Lower leg skin (tissue), 3 donors: ENCODE results near the gene GNB5.

Experiments used
- POLR2A ChIP-seq, 2 donors: fragments of 450-650 bp; IDR thresholded peaks; one replicate each; pipeline ENCODE4 v1.6.1; 2016 to 2017; ENCODE audit warnings: antibody characterized with exemption in 2 of 2, mild to moderate bottlenecking in 1 of 2, moderate library complexity in 1 of 2
- TF ChIP-seq, protein P1 (sequence below), 3 donors: fragments of 450-650 bp; IDR thresholded peaks; one replicate each; pipeline ENCODE4 v1.5.1; 2016; ENCODE audit warnings: antibody characterized with exemption in 3 of 3, mild to moderate bottlenecking in 3 of 3, moderate library complexity in 2 of 3

DNA sequence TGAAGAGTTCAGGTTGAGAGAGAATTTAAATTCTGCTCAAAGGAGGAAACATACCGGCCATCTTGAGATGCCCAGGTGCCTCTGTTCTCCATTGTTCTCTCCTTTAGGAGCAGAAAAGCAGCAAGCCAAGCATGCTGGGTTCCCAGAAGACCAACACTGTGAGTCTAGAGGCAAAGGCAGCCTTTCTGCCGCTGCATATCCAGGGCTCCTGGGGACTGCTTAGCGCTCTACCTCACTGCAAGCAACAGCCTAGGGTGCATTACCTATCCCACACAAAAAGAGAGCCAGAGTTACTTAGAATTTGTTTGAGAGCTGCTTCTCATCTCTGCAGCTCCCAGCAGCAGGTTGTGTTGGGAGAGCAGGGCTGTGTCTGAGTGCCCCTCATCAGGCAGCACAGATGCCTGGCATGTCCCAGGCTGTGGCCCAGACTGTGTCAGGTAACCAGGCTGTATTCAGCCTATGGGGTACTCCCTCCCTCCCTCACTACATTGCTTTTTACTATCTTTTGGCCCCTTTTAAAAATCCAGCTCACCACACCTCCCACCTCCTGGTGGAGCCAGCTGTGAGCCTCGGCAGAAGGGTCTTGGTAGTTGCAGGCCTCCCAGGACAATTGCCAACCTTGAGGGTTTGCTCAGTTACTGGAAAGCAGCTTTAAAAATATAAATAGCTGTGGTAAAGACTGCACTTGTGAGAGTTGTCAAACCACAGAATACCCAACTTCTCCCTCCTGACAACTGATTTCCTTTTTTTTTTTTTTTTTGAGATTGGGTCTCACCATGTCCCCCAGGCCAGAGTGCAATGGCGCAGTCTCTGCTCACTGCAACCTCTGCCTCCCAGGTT is 108.8 kb downstream of the GNB5 start:
- TF ChIP-seq POLR2A (IDR thresholded peaks at IDR 0.05) = no peak
- TF ChIP-seq, protein P1, sequence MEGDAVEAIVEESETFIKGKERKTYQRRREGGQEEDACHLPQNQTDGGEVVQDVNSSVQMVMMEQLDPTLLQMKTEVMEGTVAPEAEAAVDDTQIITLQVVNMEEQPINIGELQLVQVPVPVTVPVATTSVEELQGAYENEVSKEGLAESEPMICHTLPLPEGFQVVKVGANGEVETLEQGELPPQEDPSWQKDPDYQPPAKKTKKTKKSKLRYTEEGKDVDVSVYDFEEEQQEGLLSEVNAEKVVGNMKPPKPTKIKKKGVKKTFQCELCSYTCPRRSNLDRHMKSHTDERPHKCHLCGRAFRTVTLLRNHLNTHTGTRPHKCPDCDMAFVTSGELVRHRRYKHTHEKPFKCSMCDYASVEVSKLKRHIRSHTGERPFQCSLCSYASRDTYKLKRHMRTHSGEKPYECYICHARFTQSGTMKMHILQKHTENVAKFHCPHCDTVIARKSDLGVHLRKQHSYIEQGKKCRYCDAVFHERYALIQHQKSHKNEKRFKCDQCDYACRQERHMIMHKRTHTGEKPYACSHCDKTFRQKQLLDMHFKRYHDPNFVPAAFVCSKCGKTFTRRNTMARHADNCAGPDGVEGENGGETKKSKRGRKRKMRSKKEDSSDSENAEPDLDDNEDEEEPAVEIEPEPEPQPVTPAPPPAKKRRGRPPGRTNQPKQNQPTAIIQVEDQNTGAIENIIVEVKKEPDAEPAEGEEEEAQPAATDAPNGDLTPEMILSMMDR (IDR thresholded peaks at IDR 0.05) = no peak
